DND-41 (cell line): ENCODE results near the gene PEX19.

Experiments used
- ATAC-seq: fragments of 200-7000 bp; cut with Tn5 transposase; 3 replicates; pipeline ENCODE4 v1.9.1; 2021; ENCODE audit warnings: low read depth; ENCODE audit not compliant: insufficient read depth
- DNase-seq: peaks from one replicate; pipeline ENCODE4 v3.0.0-alpha.2; 2020
- H2AFZ ChIP-seq: 2 replicates; pipeline ENCODE4 v1.6.0; 2012; ENCODE audit warnings: low read depth, low read length
- H3K27ac ChIP-seq: 2 replicates; pipeline ENCODE4 v1.5.1; 2012; ENCODE audit warnings: low read length, inconsistent platforms
- H3K27me3 ChIP-seq: fragments of 200-600 bp; sonication (generic); 2 replicates; pipeline ENCODE4 v1.6.0; 2012; ENCODE audit warnings: low read length, mild to moderate bottlenecking, inconsistent platforms; ENCODE audit not compliant: insufficient read depth, poor library complexity
- H3K36me3 ChIP-seq: 2 replicates; pipeline ENCODE4 v1.5.1; 2012; ENCODE audit warnings: low read length, inconsistent platforms; ENCODE audit not compliant: insufficient read depth
- H3K4me1 ChIP-seq: 2 replicates; pipeline ENCODE4 v1.5.1; 2012; ENCODE audit warnings: mild to moderate bottlenecking, low read length; ENCODE audit not compliant: insufficient read depth
- H3K4me2 ChIP-seq: 2 replicates; pipeline ENCODE4 v1.6.0; 2012; ENCODE audit warnings: mild to moderate bottlenecking, moderate library complexity, low read length, inconsistent platforms; ENCODE audit not compliant: insufficient read depth
- H3K4me3 ChIP-seq, 2 experiments: fragments of 200-600 bp in 1 of 2; shearing (Covaris generic) in 1 of 2; 2 replicates each; pipeline ENCODE4 v1.5.1; 2012 to 2016; ENCODE audit warnings: inconsistent platforms in 2 of 2, low read length in 2 of 2, mild to moderate bottlenecking in 2 of 2, low read depth in 1 of 2, moderate library complexity in 1 of 2
- H3K79me2 ChIP-seq: 2 replicates; pipeline ENCODE4 v1.6.0; 2012; ENCODE audit warnings: low read length, inconsistent platforms; ENCODE audit not compliant: insufficient read depth
- H3K9ac ChIP-seq: 2 replicates; pipeline ENCODE4 v1.6.0; 2012; ENCODE audit warnings: low read depth, mild to moderate bottlenecking, inconsistent platforms, low read length, moderate library complexity
- H3K9me3 ChIP-seq: 2 replicates; pipeline ENCODE4 v1.5.1; 2012; ENCODE audit warnings: low read length, moderate library complexity, mild to moderate bottlenecking, inconsistent platforms; ENCODE audit not compliant: insufficient read depth, severe bottlenecking
- H4K20me1 ChIP-seq: 2 replicates; pipeline ENCODE4 v1.6.0; 2012; ENCODE audit warnings: low read length; ENCODE audit not compliant: insufficient read depth
- EZH2 ChIP-seq: IDR thresholded peaks from 3 replicates; pipeline ENCODE4 v1.6.1; 2012; ENCODE audit warnings: borderline replicate concordance, low read depth, mild to moderate bottlenecking, moderate library complexity, low read length, inconsistent platforms; ENCODE audit not compliant: severe bottlenecking
- TF ChIP-seq, protein P1 (sequence below): IDR thresholded peaks from 2 replicates; pipeline ENCODE4 v1.5.1; 2012; ENCODE audit warnings: borderline replicate concordance, low read length, moderate library complexity, mild to moderate bottlenecking; ENCODE audit not compliant: poor library complexity, severe bottlenecking; ENCODE audit errors: extremely low read depth

PEX19 gene

GRCh38 chr1:160264795-160265307 is 20.1 kb downstream of the PEX19 start:
- H4K20me1 ChIP-seq: no peaks in the 10 kb centered on the region; the same call in 1 of the 2 replicates

DNA sequence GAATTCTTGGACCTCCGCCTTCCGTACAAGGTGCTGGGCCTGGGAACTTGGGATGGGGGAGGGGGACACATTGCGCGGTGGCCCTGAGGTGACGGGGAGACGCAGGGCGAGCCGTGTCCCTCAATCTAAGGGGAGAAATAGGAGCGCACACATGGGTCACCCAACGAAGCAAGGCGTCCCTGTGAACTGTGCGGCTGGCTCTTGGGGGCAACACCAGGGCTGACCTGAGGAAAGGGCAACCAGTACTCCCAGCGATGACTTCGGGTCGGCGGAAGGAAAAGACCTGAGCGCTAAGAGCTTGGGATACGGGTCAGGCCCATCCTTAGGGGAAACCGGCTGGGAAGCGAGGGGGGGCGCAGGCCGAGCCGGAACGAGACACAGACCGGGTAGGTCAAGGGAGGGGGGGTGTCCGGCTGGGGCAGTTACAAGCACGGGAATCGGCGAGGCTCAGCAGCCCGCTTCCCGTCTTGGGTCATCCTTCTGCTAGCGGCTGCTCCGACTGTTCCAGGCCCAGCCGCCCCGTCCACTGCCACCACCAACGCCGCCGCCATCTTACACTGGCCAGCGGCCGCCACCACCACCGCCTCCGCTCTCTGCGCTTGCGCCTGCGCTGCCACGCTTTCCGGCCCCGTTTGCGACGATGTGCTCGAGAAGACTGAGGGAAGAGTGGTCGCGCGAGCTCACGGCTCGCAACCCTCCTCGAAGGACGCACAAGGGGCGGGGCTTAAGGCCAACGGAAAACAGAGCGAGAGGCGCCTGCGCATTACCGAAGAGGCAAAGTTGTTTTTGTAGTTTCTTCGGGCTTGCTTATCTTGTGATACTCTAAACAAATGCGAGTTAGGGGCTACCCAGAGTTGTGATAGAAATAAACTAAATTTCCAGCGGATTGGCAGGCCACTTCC is 22.8 kb downstream of the PEX19 start, which contains the start of gene DCAF8:
Gene DCAF8 (minus strand): TSS at position 657 of the 902 bp plus-strand sequence. CDS start 18,541 bp downstream, outside the sequence.
- ATAC-seq (peak; percentile 94), DNase-seq (peak; percentile 98)
- Histone ChIP-seq H3K36me3 (peaks cover 14% of the 10 kb centered on the region), H3K27me3 (no peaks in the 10 kb centered on the region), H2AFZ (peak within 1 kb of the TSS; percentile 80), H3K4me3 (peak within 1 kb of the TSS; percentile 56 to 77), H3K4me1 (peaks cover 49% of the 10 kb centered on the region), H3K4me2 (peak within 1 kb of the TSS; percentile 83), H4K20me1 (peaks cover 2% of the 10 kb centered on the region; the same call in 1 of the 2 replicates), H3K27ac (peak within 1 kb of the TSS; percentile 94), H3K9ac (peak within 1 kb of the TSS; percentile 79), H3K79me2 (peaks cover 51% of the 10 kb centered on the region), H3K9me3 (no peaks in the 10 kb centered on the region)
- TF ChIP-seq, protein P1, sequence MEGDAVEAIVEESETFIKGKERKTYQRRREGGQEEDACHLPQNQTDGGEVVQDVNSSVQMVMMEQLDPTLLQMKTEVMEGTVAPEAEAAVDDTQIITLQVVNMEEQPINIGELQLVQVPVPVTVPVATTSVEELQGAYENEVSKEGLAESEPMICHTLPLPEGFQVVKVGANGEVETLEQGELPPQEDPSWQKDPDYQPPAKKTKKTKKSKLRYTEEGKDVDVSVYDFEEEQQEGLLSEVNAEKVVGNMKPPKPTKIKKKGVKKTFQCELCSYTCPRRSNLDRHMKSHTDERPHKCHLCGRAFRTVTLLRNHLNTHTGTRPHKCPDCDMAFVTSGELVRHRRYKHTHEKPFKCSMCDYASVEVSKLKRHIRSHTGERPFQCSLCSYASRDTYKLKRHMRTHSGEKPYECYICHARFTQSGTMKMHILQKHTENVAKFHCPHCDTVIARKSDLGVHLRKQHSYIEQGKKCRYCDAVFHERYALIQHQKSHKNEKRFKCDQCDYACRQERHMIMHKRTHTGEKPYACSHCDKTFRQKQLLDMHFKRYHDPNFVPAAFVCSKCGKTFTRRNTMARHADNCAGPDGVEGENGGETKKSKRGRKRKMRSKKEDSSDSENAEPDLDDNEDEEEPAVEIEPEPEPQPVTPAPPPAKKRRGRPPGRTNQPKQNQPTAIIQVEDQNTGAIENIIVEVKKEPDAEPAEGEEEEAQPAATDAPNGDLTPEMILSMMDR: peak; percentile 9
- TF ChIP-seq EZH2: no peak

More at GRCh38 chr1:160264795-160265307, 20.1 kb downstream of the PEX19 start:
- no peak overlapping the region for H3K4me2 ChIP-seq
- no peaks in the 10 kb centered on the region for H3K27me3 ChIP-seq
- H3K9me3 ChIP-seq: no peaks in the 10 kb centered on the region
- H3K9ac ChIP-seq: no peak overlapping the region
- H3K4me1 ChIP-seq: peaks cover 25% of the 10 kb centered on the region
- H3K36me3 ChIP-seq: peaks cover under 1% of the 10 kb centered on the region; the same call in 1 of the 2 replicates
- H3K27ac ChIP-seq: no peak overlapping the region
- no peak overlapping the region for H2AFZ ChIP-seq
- DNase-seq (no peak), ATAC-seq (no peak)
- no peak overlapping the region for H3K4me3 ChIP-seq
- TF ChIP-seq EZH2: no peak
- TF ChIP-seq, protein P1: no peak
- H3K79me2 ChIP-seq: peaks cover 24% of the 10 kb centered on the region

- Histone ChIP-seq H3K9ac (peak overlapping the region; percentile 79), H2AFZ (peak overlapping the region; percentile 80), H3K36me3 (peaks cover 17% of the 10 kb centered on the region), H3K27ac (peak overlapping the region; percentile 94), H3K79me2 (peaks cover 57% of the 10 kb centered on the region), H3K4me3 (peak overlapping the region; percentile 56 to 77; a peak in 3 of 4 replicates), H3K27me3 (no peaks in the 10 kb centered on the region), H3K4me2 (peak overlapping the region; percentile 83), H4K20me1 (peaks cover 2% of the 10 kb centered on the region; the same call in 1 of the 2 replicates), H3K9me3 (no peaks in the 10 kb centered on the region), H3K4me1 (peaks cover 49% of the 10 kb centered on the region)
- TF ChIP-seq EZH2: no peak
- peak; percentile 31 for ATAC-seq
- DNase-seq: peak; percentile 41
Measured at GRCh38 chr1:160261556-160261892, 23.4 kb downstream of the PEX19 start.
